EL (cell line): ENCODE data around the gene EEF1AKMT2.
"Not testable (repeated sequence)": the region's sequence is repeated elsewhere in the genome, so short reads cannot be mapped to it uniquely, and the experiment has no call there.

Experiments used
- DNase-seq: peaks from one replicate; pipeline ENCODE4 v3.0.0-alpha.2; 2016

EEF1AKMT2 gene

GRCh38 chr10:124754227-124754626, 37.5 kb downstream of the EEF1AKMT2 start:
- DNase-seq: no peak

GRCh38 chr10:124748953-124749645, 42.6 kb downstream of the EEF1AKMT2 start:
- DNase-seq: no peak

GRCh38 chr10:124748166-124748565, 43.5 kb downstream of the EEF1AKMT2 start:
- DNase-seq: no peak

GRCh38 chr10:124747745-124748144, 43.9 kb downstream of the EEF1AKMT2 start:
- no peak for DNase-seq

- DNase-seq: no peak
Measured at GRCh38 chr10:124746992-124747391, 44.7 kb downstream of the EEF1AKMT2 start.

- not testable (repeated sequence) for DNase-seq
Measured at GRCh38 chr10:124746447-124746846, 45.2 kb downstream of the EEF1AKMT2 start.

GRCh38 chr10:124745673-124746072, 46.0 kb downstream of the EEF1AKMT2 start:
- peak; percentile 52 for DNase-seq

- no peak for DNase-seq
Measured at GRCh38 chr10:124745252-124745651, 46.4 kb downstream of the EEF1AKMT2 start.

- DNase-seq: peak; percentile 80
Measured at GRCh38 chr10:124744102-124745050, 47.3 kb downstream of the EEF1AKMT2 start, which contains the start of gene FAM53B. Gene FAM53B, minus strand, starts transcription at chr10:124744378. Its CDS starts 37,665 bp downstream, at chr10:124706713.

- peak; percentile 44 for DNase-seq
Measured at GRCh38 chr10:124743191-124744101, 48.2 kb downstream of the EEF1AKMT2 start.

GRCh38 chr10:124742413-124743190, 49.1 kb downstream of the EEF1AKMT2 start:
- peak; percentile 36 for DNase-seq

GRCh38 chr10:124741922-124742412, 49.7 kb downstream of the EEF1AKMT2 start:
- no peak for DNase-seq

- peak; percentile 78 for DNase-seq
Measured at GRCh38 chr10:124741281-124741921, 50.3 kb downstream of the EEF1AKMT2 start.

GRCh38 chr10:124740369-124741280, 51.1 kb downstream of the EEF1AKMT2 start:
- DNase-seq: peak; percentile 37

- no peak for DNase-seq
Measured at GRCh38 chr10:124739986-124740368, 51.7 kb downstream of the EEF1AKMT2 start.

GRCh38 chr10:124739119-124739921, 52.4 kb downstream of the EEF1AKMT2 start:
- DNase-seq: no peak

GRCh38 chr10:124738441-124738840, 53.2 kb downstream of the EEF1AKMT2 start:
- DNase-seq: no peak

- no peak for DNase-seq
Measured at GRCh38 chr10:124737708-124738107, 54.0 kb downstream of the EEF1AKMT2 start.

GRCh38 chr10:124737221-124737620, 54.5 kb downstream of the EEF1AKMT2 start:
- no peak for DNase-seq
